HCT116 (cell line): ENCODE measurements around the gene MME. TPM values are rescaled to one million over a fixed set of nuclear protein-coding genes. Genes with fewer than 3 reads are reported as not detected.

Experiments
- ATAC-seq: fragments of 200-7000 bp; cut with Tn5 transposase; 2 replicates; pipeline ENCODE4 v1.9.1; 2020; ENCODE audit warnings: mild to moderate bottlenecking, moderate library complexity
- BruUV-seq: library from RNA; stranded (reverse); fragments of 400-500 nt; replicated peaks from 2 replicates; lab custom pipeline; 2021; lab: Mats Ljungman, UMichigan
- CTCF ChIA-PET: fragments of 300-600 bp; sonication (Branson Sonifier 250); formaldehyde crosslinking; loops from one replicate; lab custom pipeline; 2021; ENCODE audit warnings: antibody characterized with exemption; lab: Charles Lee
- POLR2A ChIA-PET: fragments of 300-600, 350-600 bp; sonication (Branson Sonifier 250); formaldehyde crosslinking; loops from one replicate; lab custom pipeline; 2021; ENCODE audit warnings: antibody characterized with exemption; lab: Charles Lee
- RAD21 ChIA-PET, 2 experiments: fragments of 300-600 bp; sonication (Branson Sonifier 250); formaldehyde crosslinking; loops; one replicate each; lab custom pipeline; 2023; ENCODE audit warnings: low total read pairs in 2 of 2; ENCODE audit not compliant: uncharacterized antibody in 2 of 2, unreplicated experiment in 2 of 2, low non-redundant PET in 1 of 2; lab: Charles Lee
- DNase-seq: peaks from one replicate; pipeline ENCODE4 v3.0.0-alpha.2; 2010; ENCODE audit warnings: low read depth, low spot score
- H2AFZ ChIP-seq: fragments of 200-600 bp; shearing (Covaris generic), sonication (generic); 2 replicates; pipeline ENCODE4 v1.6.1; 2017; ENCODE audit warnings: low read depth, mixed run types, mixed read lengths, antibody characterized with exemption, low read length; ENCODE audit not compliant: poor library complexity, severe bottlenecking
- H3K27ac ChIP-seq: 2 replicates; pipeline ENCODE4 v1.5.1; 2012; ENCODE audit warnings: low read depth, low read length
- H3K27me3 ChIP-seq: fragments of 200-600 bp; sonication (generic); 2 replicates; pipeline ENCODE4 v1.6.1; 2016; ENCODE audit warnings: mixed run types, low read length, mixed read lengths; ENCODE audit not compliant: insufficient read depth
- H3K36me3 ChIP-seq, 2 experiments: fragments of 200-500 bp in 1 of 2; fragments of 200-600 bp in 1 of 2; sonication (Bioruptor generic) in 1 of 2; sonication (generic) in 1 of 2; 2 replicates each; pipeline versions ENCODE4 v1.5.1 to v1.6.1; 2014 to 2016; ENCODE audit warnings: low read length in 2 of 2, inconsistent platforms in 1 of 2, mixed read lengths in 1 of 2, mixed run types in 1 of 2; ENCODE audit not compliant: insufficient read depth in 2 of 2, control insufficient read depth in 1 of 2
- H3K4me1 ChIP-seq, 2 experiments: fragments of 200-600 bp in 1 of 2; sonication (generic) in 1 of 2; 2 replicates each; pipeline versions ENCODE4 v1.5.1 to v1.6.1; 2012 to 2017; ENCODE audit warnings: low read length in 2 of 2, inconsistent platforms in 1 of 2, mild to moderate bottlenecking in 1 of 2, mixed read lengths in 1 of 2, mixed run types in 1 of 2, moderate library complexity in 1 of 2; ENCODE audit not compliant: insufficient read depth in 2 of 2, control insufficient read depth in 1 of 2
- H3K4me2 ChIP-seq: fragments of 200-600 bp; sonication (generic); 2 replicates; pipeline ENCODE4 v1.6.1; 2017; ENCODE audit warnings: mixed run types, low read length, mixed read lengths
- H3K4me3 ChIP-seq, 2 experiments: fragments of 200-600 bp in 1 of 2; sonication (generic) in 1 of 2; replicated peaks in 1 of 2; 2 replicates each; pipeline ENCODE4 v1.5.1; 2011 to 2016; ENCODE audit warnings: low read length in 2 of 2, control low read depth in 1 of 2, low read depth in 1 of 2, mild to moderate bottlenecking in 1 of 2, mixed read lengths in 1 of 2, mixed run types in 1 of 2
- H3K79me2 ChIP-seq: fragments of 200-600 bp; sonication (generic); 2 replicates; pipeline ENCODE4 v1.6.1; 2017; ENCODE audit warnings: mild to moderate bottlenecking, mixed run types, low read length, moderate library complexity, mixed read lengths; ENCODE audit not compliant: insufficient read depth
- H3K9ac ChIP-seq: fragments of 200-600 bp; sonication (generic); 2 replicates; pipeline ENCODE4 v1.6.1; 2016; ENCODE audit warnings: low read length, mixed read lengths
- H3K9me2 ChIP-seq: fragments of 200-600 bp; sonication (generic), shearing (Covaris generic); 2 replicates; pipeline ENCODE4 v1.6.1; 2017; ENCODE audit warnings: mixed run types, mild to moderate bottlenecking, moderate library complexity; ENCODE audit not compliant: insufficient read depth
- H3K9me3 ChIP-seq, 2 experiments: fragments of 200-500 bp in 1 of 2; fragments of 200-600 bp in 1 of 2; sonication (Bioruptor generic) in 1 of 2; sonication (generic) in 1 of 2; 2 replicates each; pipeline ENCODE4 v1.6.1; 2014 to 2017; ENCODE audit warnings: low read length in 2 of 2, mixed read lengths in 2 of 2, inconsistent platforms in 1 of 2, low read depth in 1 of 2, mild to moderate bottlenecking in 1 of 2, mixed run types in 1 of 2, moderate library complexity in 1 of 2; ENCODE audit not compliant: control insufficient read depth in 1 of 2, insufficient read depth in 1 of 2
- H4K20me1 ChIP-seq: fragments of 200-600 bp; sonication (generic), shearing (Covaris generic); 2 replicates; pipeline ENCODE4 v1.6.1; 2017; ENCODE audit warnings: mixed run types, mild to moderate bottlenecking, moderate library complexity; ENCODE audit not compliant: insufficient read depth
- ATF3 ChIP-seq: IDR thresholded peaks from 2 replicates; pipeline ENCODE4 v1.6.1; 2012
- CBX3 ChIP-seq: IDR thresholded peaks from 2 replicates; pipeline ENCODE4 v1.6.1; 2012; ENCODE audit warnings: low read depth
- CEBPB ChIP-seq: IDR thresholded peaks from 2 replicates; pipeline ENCODE4 v1.6.1; 2012; ENCODE audit warnings: low read depth
- EGR1 ChIP-seq: IDR thresholded peaks from 2 replicates; pipeline ENCODE4 v1.6.1; 2012; ENCODE audit warnings: low read depth
- ELF1 ChIP-seq: IDR thresholded peaks from 2 replicates; pipeline ENCODE4 v1.6.1; 2012; ENCODE audit warnings: low read depth, borderline replicate concordance
- EZH2 ChIP-seq: fragments of 200-600 bp; sonication (generic); IDR thresholded peaks from 2 replicates; pipeline ENCODE4 v1.6.1; 2017; ENCODE audit warnings: antibody characterized with exemption, mixed run types
- EZH2phosphoT487 ChIP-seq: fragments of 200-600 bp; IDR thresholded peaks from 2 replicates; pipeline ENCODE4 v1.6.1; 2018; ENCODE audit warnings: antibody characterized with exemption, borderline replicate concordance
- JUND ChIP-seq: IDR thresholded peaks from 2 replicates; pipeline ENCODE4 v1.6.1; 2012
- POLR2AphosphoS5 ChIP-seq: IDR thresholded peaks from 2 replicates; pipeline ENCODE4 v1.6.1; 2011; ENCODE audit warnings: mild to moderate bottlenecking, low read depth, low read length, moderate library complexity
- RAD21 ChIP-seq: IDR thresholded peaks from 2 replicates; pipeline ENCODE4 v1.6.1; 2012; ENCODE audit warnings: low read depth, mild to moderate bottlenecking
- SIN3A ChIP-seq: IDR thresholded peaks from 2 replicates; pipeline ENCODE4 v1.6.1; 2012; ENCODE audit warnings: low read depth
- SP1 ChIP-seq: IDR thresholded peaks from 2 replicates; pipeline ENCODE4 v1.6.1; 2012; ENCODE audit warnings: low read depth
- YY1 ChIP-seq: IDR thresholded peaks from 2 replicates; pipeline ENCODE4 v1.6.1; 2011; ENCODE audit warnings: low read length, low read depth, moderate library complexity, mild to moderate bottlenecking; ENCODE audit not compliant: insufficient replicate concordance; ENCODE audit errors: extremely low read depth
- ZFX ChIP-seq: fragments of 450-650 bp; IDR thresholded peaks from 2 replicates; pipeline ENCODE4 v1.6.1; 2017
- ZNF274 ChIP-seq: fragments of 200-500 bp; sonication (Bioruptor generic); IDR thresholded peaks from 2 replicates; pipeline ENCODE4 v1.6.1; 2014; ENCODE audit warnings: mild to moderate bottlenecking, low read depth, low read length, inconsistent platforms
- intact Hi-C: fragments of 100-400 bp; cut with micrococcal nuclease; formaldehyde crosslinking; loops from 2 replicates; pipeline ENCODE4 v1.10.0; 2022
- total RNA-seq: library from RNA; stranded (reverse); gene quantifications from one replicate; pipeline ENCODE4 v1.2.1, GENCODE V29; 2021; ENCODE audit not compliant: unreplicated experiment
- TF ChIP-seq, protein P1 (sequence below): IDR thresholded peaks from 2 replicates; pipeline ENCODE4 v1.6.1; 2011; ENCODE audit warnings: mild to moderate bottlenecking, low read length, moderate library complexity; ENCODE audit not compliant: insufficient replicate concordance; ENCODE audit errors: extremely low read depth
- TF ChIP-seq, protein P2 (sequence below): IDR thresholded peaks from 2 replicates; pipeline ENCODE4 v1.6.1; 2012; ENCODE audit warnings: low read depth
- TF ChIP-seq, protein P3 (sequence below), 3 experiments: fragments of 200-600 bp in 1 of 3; sonication (generic) in 1 of 3; IDR thresholded peaks in 2 of 3; conservative IDR thresholded peaks in 1 of 3; 2 replicates each; pipeline ENCODE4 v1.5.1; 2012 to 2017; ENCODE audit warnings: low read depth in 2 of 3, low read length in 2 of 3, antibody characterized with exemption in 1 of 3, borderline replicate concordance in 1 of 3, control low read depth in 1 of 3, mild to moderate bottlenecking in 1 of 3, mixed read lengths in 1 of 3, mixed run types in 1 of 3, moderate library complexity in 1 of 3; ENCODE audit not compliant: insufficient read depth in 1 of 3
- TF ChIP-seq, protein P4 (sequence below): IDR thresholded peaks from 2 replicates; pipeline ENCODE4 v1.6.1; 2012

MME gene
- total RNA-seq, 1 experiment from 2014 or later, result 0.34 TPM

DNA sequence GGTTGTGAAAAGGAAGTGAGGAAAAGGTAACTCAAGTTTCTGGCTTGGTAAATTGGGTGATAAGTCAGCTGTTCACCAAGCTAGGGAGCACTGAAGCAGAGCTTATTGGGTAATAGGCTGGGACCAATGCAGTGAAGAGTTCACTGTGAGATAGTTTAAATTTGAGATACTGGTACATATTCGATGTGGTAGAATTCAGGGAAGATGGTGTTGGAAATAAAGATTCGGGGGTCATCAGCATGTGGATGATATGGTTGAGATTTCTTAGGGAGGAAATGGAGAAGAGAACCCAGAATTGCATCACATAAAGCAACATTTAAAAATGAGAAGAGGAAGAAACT, 16.9 kb downstream of the MME start:
- Histone ChIP-seq H3K27ac (no peak overlapping the region), H3K27me3 (no peaks in the 10 kb centered on the region), H3K9ac (no peak overlapping the region), H3K9me3 (no peaks in the 10 kb centered on the region), H3K36me3 (no peaks in the 10 kb centered on the region), H3K4me1 (0 out of 4 replicates have a peak, but pooled peaks cover 0 to 3% of the 10 kb centered on the region in 2 experiments), H3K79me2 (no peaks in the 10 kb centered on the region), H2AFZ (no peak overlapping the region), H3K9me2 (no peaks in the 10 kb centered on the region), H3K4me2 (no peak overlapping the region), H4K20me1 (no peaks in the 10 kb centered on the region), H3K4me3 (no peak overlapping the region)
- POLR2A ChIA-PET, result no interaction called here
- CTCF ChIA-PET, result no interaction called here
- no peak for ATAC-seq
- no TSS peak for BruUV-seq
- TF ChIP-seq RAD21 (no peak), CEBPB (no peak), ZNF274 (no peak), POLR2AphosphoS5 (no peak), YY1 (no peak), ATF3 (no peak), EGR1 (no peak), ELF1 (no peak), ZFX (no peak), EZH2phosphoT487 (no peak), JUND (no peak), CBX3 (no peak), EZH2 (no peak), SP1 (no peak), SIN3A (no peak)
- TF ChIP-seq, protein P1, sequence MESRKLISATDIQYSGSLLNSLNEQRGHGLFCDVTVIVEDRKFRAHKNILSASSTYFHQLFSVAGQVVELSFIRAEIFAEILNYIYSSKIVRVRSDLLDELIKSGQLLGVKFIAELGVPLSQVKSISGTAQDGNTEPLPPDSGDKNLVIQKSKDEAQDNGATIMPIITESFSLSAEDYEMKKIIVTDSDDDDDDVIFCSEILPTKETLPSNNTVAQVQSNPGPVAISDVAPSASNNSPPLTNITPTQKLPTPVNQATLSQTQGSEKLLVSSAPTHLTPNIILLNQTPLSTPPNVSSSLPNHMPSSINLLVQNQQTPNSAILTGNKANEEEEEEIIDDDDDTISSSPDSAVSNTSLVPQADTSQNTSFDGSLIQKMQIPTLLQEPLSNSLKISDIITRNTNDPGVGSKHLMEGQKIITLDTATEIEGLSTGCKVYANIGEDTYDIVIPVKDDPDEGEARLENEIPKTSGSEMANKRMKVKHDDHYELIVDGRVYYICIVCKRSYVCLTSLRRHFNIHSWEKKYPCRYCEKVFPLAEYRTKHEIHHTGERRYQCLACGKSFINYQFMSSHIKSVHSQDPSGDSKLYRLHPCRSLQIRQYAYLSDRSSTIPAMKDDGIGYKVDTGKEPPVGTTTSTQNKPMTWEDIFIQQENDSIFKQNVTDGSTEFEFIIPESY, result no peak
- TF ChIP-seq, protein P2, sequence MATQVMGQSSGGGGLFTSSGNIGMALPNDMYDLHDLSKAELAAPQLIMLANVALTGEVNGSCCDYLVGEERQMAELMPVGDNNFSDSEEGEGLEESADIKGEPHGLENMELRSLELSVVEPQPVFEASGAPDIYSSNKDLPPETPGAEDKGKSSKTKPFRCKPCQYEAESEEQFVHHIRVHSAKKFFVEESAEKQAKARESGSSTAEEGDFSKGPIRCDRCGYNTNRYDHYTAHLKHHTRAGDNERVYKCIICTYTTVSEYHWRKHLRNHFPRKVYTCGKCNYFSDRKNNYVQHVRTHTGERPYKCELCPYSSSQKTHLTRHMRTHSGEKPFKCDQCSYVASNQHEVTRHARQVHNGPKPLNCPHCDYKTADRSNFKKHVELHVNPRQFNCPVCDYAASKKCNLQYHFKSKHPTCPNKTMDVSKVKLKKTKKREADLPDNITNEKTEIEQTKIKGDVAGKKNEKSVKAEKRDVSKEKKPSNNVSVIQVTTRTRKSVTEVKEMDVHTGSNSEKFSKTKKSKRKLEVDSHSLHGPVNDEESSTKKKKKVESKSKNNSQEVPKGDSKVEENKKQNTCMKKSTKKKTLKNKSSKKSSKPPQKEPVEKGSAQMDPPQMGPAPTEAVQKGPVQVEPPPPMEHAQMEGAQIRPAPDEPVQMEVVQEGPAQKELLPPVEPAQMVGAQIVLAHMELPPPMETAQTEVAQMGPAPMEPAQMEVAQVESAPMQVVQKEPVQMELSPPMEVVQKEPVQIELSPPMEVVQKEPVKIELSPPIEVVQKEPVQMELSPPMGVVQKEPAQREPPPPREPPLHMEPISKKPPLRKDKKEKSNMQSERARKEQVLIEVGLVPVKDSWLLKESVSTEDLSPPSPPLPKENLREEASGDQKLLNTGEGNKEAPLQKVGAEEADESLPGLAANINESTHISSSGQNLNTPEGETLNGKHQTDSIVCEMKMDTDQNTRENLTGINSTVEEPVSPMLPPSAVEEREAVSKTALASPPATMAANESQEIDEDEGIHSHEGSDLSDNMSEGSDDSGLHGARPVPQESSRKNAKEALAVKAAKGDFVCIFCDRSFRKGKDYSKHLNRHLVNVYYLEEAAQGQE, result no peak
- TF ChIP-seq, protein P3, sequence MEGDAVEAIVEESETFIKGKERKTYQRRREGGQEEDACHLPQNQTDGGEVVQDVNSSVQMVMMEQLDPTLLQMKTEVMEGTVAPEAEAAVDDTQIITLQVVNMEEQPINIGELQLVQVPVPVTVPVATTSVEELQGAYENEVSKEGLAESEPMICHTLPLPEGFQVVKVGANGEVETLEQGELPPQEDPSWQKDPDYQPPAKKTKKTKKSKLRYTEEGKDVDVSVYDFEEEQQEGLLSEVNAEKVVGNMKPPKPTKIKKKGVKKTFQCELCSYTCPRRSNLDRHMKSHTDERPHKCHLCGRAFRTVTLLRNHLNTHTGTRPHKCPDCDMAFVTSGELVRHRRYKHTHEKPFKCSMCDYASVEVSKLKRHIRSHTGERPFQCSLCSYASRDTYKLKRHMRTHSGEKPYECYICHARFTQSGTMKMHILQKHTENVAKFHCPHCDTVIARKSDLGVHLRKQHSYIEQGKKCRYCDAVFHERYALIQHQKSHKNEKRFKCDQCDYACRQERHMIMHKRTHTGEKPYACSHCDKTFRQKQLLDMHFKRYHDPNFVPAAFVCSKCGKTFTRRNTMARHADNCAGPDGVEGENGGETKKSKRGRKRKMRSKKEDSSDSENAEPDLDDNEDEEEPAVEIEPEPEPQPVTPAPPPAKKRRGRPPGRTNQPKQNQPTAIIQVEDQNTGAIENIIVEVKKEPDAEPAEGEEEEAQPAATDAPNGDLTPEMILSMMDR (IDR thresholded peaks at IDR 0.05 in 2 of 3, conservative IDR thresholded peaks at IDR 0.05 in 1 of 3; ENCODE audit: borderline replicate concordance in 1 of 3, insufficient read depth in 1 of 3, low read depth in 2 of 3, low read length in 2 of 3), result no peak
- TF ChIP-seq, protein P4, sequence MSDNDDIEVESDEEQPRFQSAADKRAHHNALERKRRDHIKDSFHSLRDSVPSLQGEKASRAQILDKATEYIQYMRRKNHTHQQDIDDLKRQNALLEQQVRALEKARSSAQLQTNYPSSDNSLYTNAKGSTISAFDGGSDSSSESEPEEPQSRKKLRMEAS, result no peak
- intact Hi-C loops, result no loop called here
- DNase-seq, result no peak
- RAD21 ChIA-PET, result no interaction called here
